ENCODE data around the gene LYST.

LYST gene

DNA sequence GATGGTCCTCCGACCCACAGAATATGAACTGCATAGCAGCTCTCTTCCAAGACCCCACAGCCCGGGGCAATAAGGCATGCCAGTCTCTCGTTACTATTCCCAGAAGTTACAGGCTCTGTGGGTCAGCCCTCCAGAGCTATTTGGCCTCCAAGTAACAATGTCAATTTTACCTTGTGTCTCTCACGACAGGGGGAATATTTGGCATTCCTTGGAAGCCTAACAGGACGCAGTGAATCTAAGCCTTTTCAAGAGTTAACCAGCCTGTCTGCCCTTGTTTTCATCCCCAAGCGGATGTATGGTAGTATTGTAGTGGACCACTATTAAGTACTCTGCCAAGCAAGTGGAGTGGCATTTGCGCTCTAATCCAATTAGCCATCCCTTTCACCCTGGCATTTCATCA is 192.7 kb downstream of the LYST start:
- Histone ChIP-seq H3K27ac (ENCODE audit: low read length) (no peak overlapping the region), H3K9me3 (ENCODE audit: control insufficient read depth in 1 of 2, low read length in 2 of 2) (peaks cover 21 to 39% of the 10 kb centered on the region in 2 donors), H3K36me3 (ENCODE audit: control insufficient read depth in 1 of 2, insufficient read depth in 2 of 2, low read length in 2 of 2) (peaks cover 20 to 76% of the 10 kb centered on the region in 2 donors), H3K4me3 (ENCODE audit: low read depth in 1 of 2, low read length in 2 of 2) (no peak overlapping the region), H3K4me1 (ENCODE audit: control insufficient read depth in 1 of 2, insufficient read depth in 2 of 2, low read length in 2 of 2) (no peaks in the 10 kb centered on the region), H3K27me3 (ENCODE audit: low read depth, low read length) (no peaks in the 10 kb centered on the region)

DNA sequence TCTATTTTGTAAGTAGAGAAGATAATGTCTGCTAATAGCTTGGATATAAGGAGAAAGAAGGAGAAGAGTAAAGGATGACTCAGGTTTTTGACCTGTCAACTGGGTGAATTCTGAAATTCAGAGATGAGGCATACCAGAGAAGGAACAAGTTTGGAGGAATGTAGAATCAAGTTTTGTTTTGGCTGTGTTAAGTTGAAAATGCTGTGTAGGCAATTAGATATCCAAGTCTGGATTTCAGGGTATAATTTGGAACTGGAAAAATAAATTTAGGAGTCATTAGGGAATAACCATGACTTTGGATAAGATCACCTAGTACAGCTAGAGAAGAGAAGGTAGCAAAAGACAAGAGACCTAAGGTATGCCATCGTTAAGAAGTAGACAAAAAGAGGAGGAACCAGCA is 194.7 kb downstream of the LYST start:
- Histone ChIP-seq H3K27me3 (ENCODE audit: low read depth, low read length) (no peaks in the 10 kb centered on the region), H3K4me3 (ENCODE audit: low read depth in 1 of 2, low read length in 2 of 2) (no peak overlapping the region), H3K27ac (ENCODE audit: low read length) (no peak overlapping the region), H3K36me3 (ENCODE audit: control insufficient read depth in 1 of 2, insufficient read depth in 2 of 2, low read length in 2 of 2) (peaks cover 20 to 72% of the 10 kb centered on the region in 2 donors), H3K9me3 (ENCODE audit: control insufficient read depth in 1 of 2, low read length in 2 of 2) (peaks cover 21 to 39% of the 10 kb centered on the region in 2 donors), H3K4me1 (ENCODE audit: control insufficient read depth in 1 of 2, insufficient read depth in 2 of 2, low read length in 2 of 2) (no peaks in the 10 kb centered on the region)

DNA sequence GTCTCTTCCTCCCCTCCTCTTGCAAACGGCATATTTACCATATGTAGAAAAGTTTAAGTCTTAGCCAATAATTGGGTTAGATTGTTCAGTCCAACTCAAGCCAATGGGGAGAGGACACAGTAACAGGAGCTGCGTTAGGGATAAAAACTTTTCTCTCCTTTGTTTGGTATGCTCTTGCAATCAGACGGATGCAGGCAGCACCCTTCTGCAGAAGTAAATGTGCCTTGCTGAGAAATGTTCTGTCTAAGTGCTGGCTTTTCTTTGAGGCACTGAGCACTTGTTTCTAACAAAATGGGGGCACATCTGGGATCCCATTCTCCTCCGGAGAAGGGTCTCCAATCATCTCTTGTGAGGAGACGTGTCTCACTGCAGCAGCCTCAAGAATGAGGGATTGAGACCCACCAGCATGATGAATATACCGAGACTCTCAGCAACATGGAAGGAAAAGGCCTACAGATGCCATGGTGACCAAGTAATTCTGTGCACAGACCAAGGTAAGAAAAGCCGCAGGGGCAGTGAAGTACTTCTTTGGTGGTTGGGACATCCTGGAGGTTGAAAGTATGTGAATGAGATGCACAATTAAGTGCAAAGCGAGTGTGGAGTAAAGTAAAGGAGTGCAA is 196.4 kb downstream of the LYST start:
- no peak overlapping the region for H3K27ac ChIP-seq (ENCODE audit: low read length)
- peak overlapping the region in 1 of 2 donors; percentile 27 for H3K4me3 ChIP-seq (ENCODE audit: low read depth in 1 of 2, low read length in 2 of 2)
- no peaks in the 10 kb centered on the region for H3K4me1 ChIP-seq (ENCODE audit: control insufficient read depth in 1 of 2, insufficient read depth in 2 of 2, low read length in 2 of 2)
- peaks cover 14 to 56% of the 10 kb centered on the region in 2 donors for H3K36me3 ChIP-seq (ENCODE audit: control insufficient read depth in 1 of 2, insufficient read depth in 2 of 2, low read length in 2 of 2)
- peaks cover 18 to 29% of the 10 kb centered on the region in 2 donors for H3K9me3 ChIP-seq (ENCODE audit: control insufficient read depth in 1 of 2, low read length in 2 of 2)
- no peaks in the 10 kb centered on the region for H3K27me3 ChIP-seq (ENCODE audit: low read depth, low read length)

DNA sequence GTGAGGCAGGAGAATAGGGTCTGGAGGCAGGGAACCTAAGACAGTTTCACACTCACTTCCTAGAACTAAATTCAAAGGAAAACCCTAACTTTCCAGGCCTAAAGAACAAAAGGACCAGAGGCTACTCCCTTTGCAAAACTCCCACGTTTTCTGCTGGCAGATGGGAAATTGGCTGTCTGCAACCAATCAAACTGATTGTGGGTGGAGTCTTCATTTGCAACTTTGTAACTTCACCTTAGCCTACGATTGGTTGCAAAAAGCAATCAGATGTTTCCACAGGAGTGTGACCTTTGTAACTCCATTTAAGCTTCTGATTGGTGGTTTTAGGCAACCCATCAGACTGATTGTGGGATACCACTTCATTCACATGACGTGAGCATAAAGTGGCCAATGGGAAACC is 197.4 kb downstream of the LYST start:
- Histone ChIP-seq H3K4me1 (ENCODE audit: control insufficient read depth in 1 of 2, insufficient read depth in 2 of 2, low read length in 2 of 2) (no peaks in the 10 kb centered on the region), H3K9me3 (ENCODE audit: control insufficient read depth in 1 of 2, low read length in 2 of 2) (peaks cover 16 to 27% of the 10 kb centered on the region in 2 donors), H3K36me3 (ENCODE audit: control insufficient read depth in 1 of 2, insufficient read depth in 2 of 2, low read length in 2 of 2) (peaks cover 9 to 54% of the 10 kb centered on the region in 2 donors), H3K27ac (ENCODE audit: low read length) (no peak overlapping the region), H3K27me3 (ENCODE audit: low read depth, low read length) (no peaks in the 10 kb centered on the region), H3K4me3 (ENCODE audit: low read depth in 1 of 2, low read length in 2 of 2) (no peak overlapping the region)

DNA sequence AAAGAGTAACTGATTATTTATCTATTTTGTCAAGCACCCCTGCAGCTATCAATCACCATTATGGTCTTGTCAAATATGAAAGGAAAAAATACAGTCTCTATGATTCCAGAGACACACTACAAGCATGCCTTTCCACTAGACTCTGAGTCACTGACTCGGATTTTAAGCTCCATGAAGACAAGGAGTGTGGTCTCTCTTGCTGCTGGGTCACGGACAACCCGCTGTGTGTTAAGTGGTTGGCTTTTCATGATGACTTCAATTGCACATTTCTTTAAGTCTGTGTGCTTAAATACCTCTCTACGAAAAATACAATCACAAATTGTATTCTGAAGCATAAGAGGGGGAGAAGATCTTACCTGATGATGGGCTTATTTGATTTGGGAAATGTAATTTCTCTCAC is 203.1 kb downstream of the LYST start:
- Histone ChIP-seq H3K4me3 (ENCODE audit: low read depth in 1 of 2, low read length in 2 of 2) (no peak overlapping the region), H3K36me3 (ENCODE audit: control insufficient read depth in 1 of 2, insufficient read depth in 2 of 2, low read length in 2 of 2) (peaks cover 22% of the 10 kb centered on the region in 2 donors), H3K9me3 (ENCODE audit: control insufficient read depth in 1 of 2, low read length in 2 of 2) (no peaks in the 10 kb centered on the region), H3K27me3 (ENCODE audit: low read depth, low read length) (no peaks in the 10 kb centered on the region), H3K27ac (ENCODE audit: low read length) (no peak overlapping the region), H3K4me1 (ENCODE audit: control insufficient read depth in 1 of 2, insufficient read depth in 2 of 2, low read length in 2 of 2) (no peaks in the 10 kb centered on the region)

DNA sequence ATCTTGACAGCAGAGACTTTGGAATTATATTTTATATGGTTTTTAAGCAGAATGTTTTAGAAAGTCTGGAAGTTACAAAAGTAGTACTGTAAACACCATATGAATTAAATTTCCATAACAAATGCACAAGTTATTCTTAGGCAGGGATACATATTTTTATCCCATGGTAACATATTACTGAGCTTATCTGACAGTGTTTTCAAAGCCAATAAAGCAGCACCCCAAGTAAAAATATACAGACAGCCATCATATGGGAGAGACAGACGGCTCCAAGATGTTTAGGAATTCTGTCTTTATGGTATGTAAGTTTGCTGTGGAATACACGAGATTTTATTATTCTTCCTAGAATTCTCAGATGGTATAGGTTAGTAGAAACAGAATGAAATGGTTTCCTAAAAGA is 205.1 kb downstream of the LYST start:
- Histone ChIP-seq H3K4me1 (ENCODE audit: control insufficient read depth in 1 of 2, insufficient read depth in 2 of 2, low read length in 2 of 2) (no peaks in the 10 kb centered on the region), H3K27me3 (ENCODE audit: low read depth, low read length) (no peaks in the 10 kb centered on the region), H3K4me3 (ENCODE audit: low read depth in 1 of 2, low read length in 2 of 2) (no peak overlapping the region), H3K9me3 (ENCODE audit: control insufficient read depth in 1 of 2, low read length in 2 of 2) (no peaks in the 10 kb centered on the region), H3K27ac (ENCODE audit: low read length) (no peak overlapping the region), H3K36me3 (ENCODE audit: control insufficient read depth in 1 of 2, insufficient read depth in 2 of 2, low read length in 2 of 2) (peaks cover 22% of the 10 kb centered on the region in 2 donors)

DNA sequence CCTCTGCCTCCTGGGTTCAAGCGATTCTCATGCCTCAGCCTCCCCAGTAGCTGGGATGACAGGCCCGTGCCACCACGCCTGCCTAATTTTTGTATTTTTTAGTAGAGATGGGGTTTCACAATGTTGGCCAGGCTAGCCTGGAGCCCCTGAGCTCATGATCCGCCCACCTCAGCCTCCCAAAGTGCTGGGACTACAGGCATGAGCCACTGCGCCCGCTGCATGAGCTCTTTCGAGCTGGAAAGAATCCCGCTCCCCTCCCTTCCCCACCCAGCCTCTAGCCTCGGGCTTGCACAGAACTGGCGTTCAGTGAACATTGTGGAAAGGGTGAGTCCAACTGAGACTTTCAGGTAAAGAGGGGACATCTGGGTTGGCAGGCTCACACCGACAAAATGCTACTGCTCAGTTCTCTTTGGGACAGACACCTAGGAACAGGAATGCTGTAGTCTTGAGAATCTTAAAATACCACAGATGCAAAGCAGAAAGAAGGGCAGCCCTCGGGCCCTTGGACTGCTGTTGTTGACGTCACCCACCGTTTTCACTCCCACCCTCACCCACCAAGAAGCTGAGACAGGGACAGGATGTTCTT is 207.4 kb downstream of the LYST start:
- Histone ChIP-seq H3K27ac (ENCODE audit: low read length) (no peak overlapping the region), H3K9me3 (ENCODE audit: control insufficient read depth in 1 of 2, low read length in 2 of 2) (no peaks in the 10 kb centered on the region), H3K27me3 (ENCODE audit: low read depth, low read length) (no peaks in the 10 kb centered on the region), H3K36me3 (ENCODE audit: control insufficient read depth in 1 of 2, insufficient read depth in 2 of 2, low read length in 2 of 2) (peaks cover 16 to 20% of the 10 kb centered on the region in 2 donors), H3K4me3 (ENCODE audit: low read depth in 1 of 2, low read length in 2 of 2) (no peak overlapping the region), H3K4me1 (ENCODE audit: control insufficient read depth in 1 of 2, insufficient read depth in 2 of 2, low read length in 2 of 2) (no peaks in the 10 kb centered on the region)

DNA sequence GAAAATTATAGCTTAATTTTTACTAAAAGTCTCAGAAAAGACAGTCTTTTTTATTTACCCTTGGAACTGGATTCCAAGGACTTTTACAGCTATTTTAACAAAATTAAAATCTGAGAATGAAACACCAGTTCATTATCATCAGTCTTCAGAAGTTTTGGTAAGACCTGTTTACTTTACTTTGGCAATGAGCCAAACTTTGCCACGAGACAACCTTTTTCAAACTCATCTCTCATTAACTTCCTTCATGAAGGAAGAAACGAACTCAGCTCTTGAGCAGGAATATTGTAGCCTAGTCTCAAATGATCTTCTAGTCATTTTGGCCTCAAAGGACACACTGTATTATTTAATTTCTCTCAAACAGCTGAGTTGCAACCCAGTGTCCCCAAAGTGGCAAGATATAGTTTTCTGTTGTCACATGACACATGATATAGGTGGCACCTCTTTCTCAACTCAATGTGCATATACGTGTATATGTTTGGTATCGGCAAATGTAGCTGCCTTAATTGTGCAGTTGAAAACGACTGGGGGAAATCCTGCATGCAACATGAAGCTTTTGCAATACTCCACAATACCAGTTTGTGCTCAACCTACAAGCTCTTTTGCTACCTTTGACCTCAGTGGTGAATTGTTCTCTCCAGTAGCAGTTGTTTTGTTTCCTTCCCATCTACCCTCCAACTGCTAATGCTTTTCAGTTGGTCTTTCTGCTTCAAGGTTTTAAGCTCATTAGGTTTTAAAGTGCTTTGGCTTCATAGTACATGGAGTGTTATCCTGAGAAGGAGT is 208.8 kb downstream of the LYST start:
- no peak overlapping the region for H3K27ac ChIP-seq (ENCODE audit: low read length)
- peaks cover 10 to 12% of the 10 kb centered on the region in 2 donors for H3K36me3 ChIP-seq (ENCODE audit: control insufficient read depth in 1 of 2, insufficient read depth in 2 of 2, low read length in 2 of 2)

DNA sequence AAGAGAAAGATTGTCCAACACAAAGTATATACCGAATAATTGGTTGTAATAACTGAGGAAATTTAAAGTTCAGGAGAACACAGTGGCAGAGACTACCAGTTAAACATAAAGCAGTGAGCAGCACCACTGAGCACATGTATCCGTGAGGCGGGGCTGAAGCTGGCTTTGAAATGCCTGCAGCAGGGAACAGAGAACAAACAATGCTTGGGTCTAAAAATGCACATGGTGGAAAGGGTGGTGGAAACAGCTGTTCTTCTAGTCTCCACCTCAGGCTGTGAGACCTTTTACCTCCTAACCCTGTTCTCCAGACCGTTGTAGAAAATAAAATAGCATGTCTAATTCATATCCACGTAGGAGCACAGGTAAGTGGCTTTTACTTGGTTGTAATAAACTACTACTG is 209.4 kb downstream of the LYST start:
- H3K36me3 ChIP-seq (ENCODE audit: control insufficient read depth in 1 of 2, insufficient read depth in 2 of 2, low read length in 2 of 2) = peaks cover 7 to 10% of the 10 kb centered on the region in 2 donors
- H3K27ac ChIP-seq (ENCODE audit: low read length) = no peak overlapping the region
- H3K27me3 ChIP-seq (ENCODE audit: low read depth, low read length) = no peaks in the 10 kb centered on the region
- no peak overlapping the region for H3K4me3 ChIP-seq (ENCODE audit: low read depth in 1 of 2, low read length in 2 of 2)
- H3K9me3 ChIP-seq (ENCODE audit: control insufficient read depth in 1 of 2, low read length in 2 of 2) = no peaks in the 10 kb centered on the region
- H3K4me1 ChIP-seq (ENCODE audit: control insufficient read depth in 1 of 2, insufficient read depth in 2 of 2, low read length in 2 of 2) = no peaks in the 10 kb centered on the region

More for the DNA sequence above, 208.8 kb downstream of the LYST start:
- Histone ChIP-seq H3K27me3 (ENCODE audit: low read depth, low read length) (no peaks in the 10 kb centered on the region), H3K4me3 (ENCODE audit: low read depth in 1 of 2, low read length in 2 of 2) (no peak overlapping the region), H3K9me3 (ENCODE audit: control insufficient read depth in 1 of 2, low read length in 2 of 2) (no peaks in the 10 kb centered on the region), H3K4me1 (ENCODE audit: control insufficient read depth in 1 of 2, insufficient read depth in 2 of 2, low read length in 2 of 2) (no peaks in the 10 kb centered on the region)

DNA sequence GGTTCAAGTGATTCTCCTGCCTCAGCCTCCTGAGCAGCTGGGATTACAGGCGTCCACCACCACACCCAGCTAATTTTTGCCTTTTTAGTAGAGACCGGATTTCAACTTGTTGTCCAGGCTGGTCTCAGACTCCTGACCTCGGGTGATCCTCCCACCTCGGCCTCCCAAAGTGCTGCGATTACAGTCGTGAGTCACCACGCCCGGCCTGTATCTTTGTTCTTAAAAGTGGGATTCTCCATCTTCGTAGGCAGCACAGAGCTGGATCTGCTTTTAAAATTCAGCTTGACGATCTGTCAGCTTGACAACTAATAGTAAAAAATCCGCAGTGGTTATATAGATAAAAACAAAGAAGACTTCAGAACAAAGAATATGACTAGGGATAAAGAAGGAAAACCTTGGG is 214.3 kb downstream of the LYST start:
- H3K27ac ChIP-seq (ENCODE audit: low read length) = no peak overlapping the region
- H3K4me3 ChIP-seq (ENCODE audit: low read depth in 1 of 2, low read length in 2 of 2) = no peak overlapping the region
- no peaks in the 10 kb centered on the region for H3K36me3 ChIP-seq (ENCODE audit: control insufficient read depth in 1 of 2, insufficient read depth in 2 of 2, low read length in 2 of 2)
- peaks cover 21% of the 10 kb centered on the region for H3K27me3 ChIP-seq (ENCODE audit: low read depth, low read length)
- no peaks in the 10 kb centered on the region for H3K9me3 ChIP-seq (ENCODE audit: control insufficient read depth in 1 of 2, low read length in 2 of 2)
- H3K4me1 ChIP-seq (ENCODE audit: control insufficient read depth in 1 of 2, insufficient read depth in 2 of 2, low read length in 2 of 2) = peaks cover 0 to 23% of the 10 kb centered on the region in 2 donors

DNA sequence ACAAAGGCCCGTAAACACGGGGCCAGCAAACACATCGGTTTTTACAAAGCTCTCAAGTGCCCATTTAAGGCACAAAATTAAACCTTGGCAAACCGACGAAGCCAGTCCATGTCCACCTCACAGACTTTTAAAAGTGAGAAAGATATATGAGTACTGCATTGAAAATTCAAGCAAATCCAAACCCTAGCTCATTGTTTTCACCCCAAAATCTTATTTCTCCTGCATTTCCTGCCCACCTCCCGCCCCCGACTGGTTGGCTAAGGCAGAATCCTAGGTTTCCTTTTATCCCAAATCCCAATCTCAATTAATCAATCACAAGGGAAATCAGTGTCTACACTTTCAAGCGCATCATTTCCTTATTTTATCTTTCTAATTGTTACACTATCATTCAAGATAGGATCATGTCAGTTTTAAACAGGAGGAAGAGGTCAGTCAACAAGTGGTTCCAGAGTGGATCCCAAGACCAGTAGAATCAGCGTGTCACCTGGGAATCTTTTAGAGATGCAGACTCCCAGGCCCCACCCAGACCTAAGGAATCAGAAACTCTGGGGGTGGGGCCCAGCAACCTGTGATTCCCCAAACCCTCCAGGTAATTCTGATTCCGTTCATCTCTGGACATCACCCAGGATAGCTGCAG is 215.4 kb downstream of the LYST start:
- H3K27me3 ChIP-seq (ENCODE audit: low read depth, low read length) = peaks cover 21% of the 10 kb centered on the region
- H3K4me3 ChIP-seq (ENCODE audit: low read depth in 1 of 2, low read length in 2 of 2) = peak overlapping the region; percentile 30 to 66
- H3K4me1 ChIP-seq (ENCODE audit: control insufficient read depth in 1 of 2, insufficient read depth in 2 of 2, low read length in 2 of 2) = peaks cover 0 to 23% of the 10 kb centered on the region in 2 donors
- H3K27ac ChIP-seq (ENCODE audit: low read length) = no peak overlapping the region
- no peaks in the 10 kb centered on the region for H3K36me3 ChIP-seq (ENCODE audit: control insufficient read depth in 1 of 2, insufficient read depth in 2 of 2, low read length in 2 of 2)
- no peaks in the 10 kb centered on the region for H3K9me3 ChIP-seq (ENCODE audit: control insufficient read depth in 1 of 2, low read length in 2 of 2)

Data from muscle layer of duodenum (tissue), 2 donors.